H9 (cell line): ENCODE data around the gene CHADL. TPM values are rescaled to one million over a fixed set of nuclear protein-coding genes. Genes with fewer than 3 reads are reported as not detected.
A peak's percentile ranks its signal among the peaks of the same experiment; 100 is the strongest.

Source experiments
- DNase-seq: peaks from one replicate; pipeline ENCODE4 v3.0.0-alpha.2; 2017
- H2AFZ ChIP-seq: one replicate; pipeline ENCODE4 v1.6.1; 2013; ENCODE audit warnings: mild to moderate bottlenecking, low read length, control low read depth, moderate library complexity
- H2AK5ac ChIP-seq: 2 replicates; pipeline ENCODE4 v1.6.1; 2013; ENCODE audit warnings: low read length, control low read depth, mixed read lengths; ENCODE audit not compliant: insufficient read length
- H2BK120ac ChIP-seq: one replicate; pipeline ENCODE4 v1.6.1; 2013; ENCODE audit warnings: low read depth, mild to moderate bottlenecking, low read length, control low read depth, inconsistent platforms; ENCODE audit not compliant: poor library complexity, severe bottlenecking
- H2BK12ac ChIP-seq: 2 replicates; pipeline ENCODE4 v1.6.1; 2013; ENCODE audit warnings: low read length, control low read depth, mixed read lengths, low read depth; ENCODE audit not compliant: insufficient read length
- H2BK15ac ChIP-seq: 2 replicates; pipeline ENCODE4 v1.6.1; 2013; ENCODE audit warnings: low read depth, low read length, control low read depth
- H2BK20ac ChIP-seq: one replicate; pipeline ENCODE4 v1.6.1; 2013; ENCODE audit warnings: low read depth, mild to moderate bottlenecking, low read length, control low read depth, inconsistent platforms; ENCODE audit not compliant: poor library complexity, severe bottlenecking
- H2BK5ac ChIP-seq: 2 replicates; pipeline ENCODE4 v1.6.1; 2013; ENCODE audit warnings: low read length, control low read depth, mixed read lengths; ENCODE audit not compliant: insufficient read length
- H3K14ac ChIP-seq: 2 replicates; pipeline ENCODE4 v1.6.1; 2013; ENCODE audit warnings: low read length, control low read depth; ENCODE audit not compliant: insufficient read depth
- H3K18ac ChIP-seq: 2 replicates; pipeline ENCODE4 v1.6.1; 2013; ENCODE audit warnings: low read depth, mild to moderate bottlenecking, mixed read lengths, low read length, control low read depth; ENCODE audit not compliant: insufficient read length
- H3K23ac ChIP-seq: 2 replicates; pipeline ENCODE4 v1.6.1; 2013; ENCODE audit warnings: low read length, control low read depth, mixed read lengths, low read depth; ENCODE audit not compliant: insufficient read length
- H3K23me2 ChIP-seq: 2 replicates; pipeline ENCODE4 v1.6.1; 2013; ENCODE audit warnings: low read depth, mild to moderate bottlenecking, mixed read lengths, low read length, control low read depth; ENCODE audit not compliant: insufficient read length, poor library complexity, severe bottlenecking
- H3K27ac ChIP-seq: 2 replicates; pipeline ENCODE4 v1.5.1; 2013; ENCODE audit warnings: low read length, control low read depth, mixed read lengths, low read depth; ENCODE audit not compliant: insufficient read length
- H3K27me3 ChIP-seq: 2 replicates; pipeline ENCODE4 v1.6.1; 2013; ENCODE audit warnings: low read length, control low read depth, inconsistent platforms; ENCODE audit not compliant: insufficient read depth
- H3K4ac ChIP-seq: 2 replicates; pipeline ENCODE4 v1.6.1; 2013; ENCODE audit warnings: low read depth, mild to moderate bottlenecking, control low read depth, inconsistent platforms, low read length, moderate library complexity
- H3K4me1 ChIP-seq: 2 replicates; pipeline ENCODE4 v1.6.1; 2013; ENCODE audit warnings: low read length, control low read depth, inconsistent platforms; ENCODE audit not compliant: insufficient read depth
- H3K4me2 ChIP-seq: 2 replicates; pipeline ENCODE4 v1.6.1; 2013; ENCODE audit warnings: low read length, control low read depth, mixed read lengths; ENCODE audit not compliant: insufficient read length, insufficient read depth
- H3K56ac ChIP-seq: 2 replicates; pipeline ENCODE4 v1.6.1; 2013; ENCODE audit warnings: low read depth, mild to moderate bottlenecking, mixed read lengths, low read length, control low read depth; ENCODE audit not compliant: insufficient read length
- H3K79me1 ChIP-seq: 2 replicates; pipeline ENCODE4 v1.6.1; 2013; ENCODE audit warnings: low read depth, mild to moderate bottlenecking, moderate library complexity, low read length, control low read depth, inconsistent platforms; ENCODE audit not compliant: insufficient read depth, poor library complexity, severe bottlenecking
- H3K79me2 ChIP-seq: 2 replicates; pipeline ENCODE4 v1.6.1; 2013; ENCODE audit warnings: low read length, control low read depth, inconsistent platforms; ENCODE audit not compliant: insufficient read depth
- H3K9ac ChIP-seq: 2 replicates; pipeline ENCODE4 v1.6.1; 2013; ENCODE audit warnings: low read length, control low read depth, mixed read lengths; ENCODE audit not compliant: insufficient read length; ENCODE audit errors: extremely low read depth
- H3K9me3 ChIP-seq: one replicate; pipeline ENCODE4 v1.6.1; 2013; ENCODE audit warnings: low read depth, low read length, inconsistent platforms; ENCODE audit not compliant: control insufficient read depth
- H3T11ph ChIP-seq: one replicate; pipeline ENCODE4 v1.6.1; 2013; ENCODE audit warnings: mild to moderate bottlenecking, low read length, control low read depth, inconsistent platforms
- H4K20me1 ChIP-seq: one replicate; pipeline ENCODE4 v1.6.1; 2013; ENCODE audit not compliant: control insufficient read depth, insufficient read length, insufficient read depth
- H4K5ac ChIP-seq: 2 replicates; pipeline ENCODE4 v1.6.1; 2013; ENCODE audit warnings: low read depth, mild to moderate bottlenecking, mixed read lengths, low read length, control low read depth; ENCODE audit not compliant: insufficient read length
- H4K8ac ChIP-seq: replicated peaks from 2 replicates; pipeline ENCODE4 v1.6.1; 2013; ENCODE audit warnings: low read length, control low read depth, mixed read lengths, low read depth; ENCODE audit not compliant: insufficient read length
- H4K91ac ChIP-seq: 2 replicates; pipeline ENCODE4 v1.6.1; 2013; ENCODE audit warnings: low read depth, mild to moderate bottlenecking, moderate library complexity, mixed read lengths, low read length, control low read depth; ENCODE audit not compliant: insufficient read length
- H3K27ac Mint-ChIP-seq, 3 experiments: 2 replicates in 2 of 3; 3 replicates in 1 of 3; pipeline ENCODE4 v1.8.0; 2020 to 2021; ENCODE audit warnings: mixed read lengths in 3 of 3, mild to moderate bottlenecking in 1 of 3, moderate library complexity in 1 of 3
- H3K27me3 Mint-ChIP-seq: 2 replicates; pipeline ENCODE4 v1.8.0; 2021; ENCODE audit warnings: low read depth, mild to moderate bottlenecking, moderate library complexity, mixed read lengths
- H3K36me3 Mint-ChIP-seq, 3 experiments: 2 replicates in 2 of 3; 3 replicates in 1 of 3; pipeline ENCODE4 v1.8.0; 2020 to 2021; ENCODE audit warnings: low read depth in 3 of 3, mixed read lengths in 3 of 3; ENCODE audit not compliant: insufficient read depth in 1 of 3
- H3K4me1 Mint-ChIP-seq, 2 experiments: 2 replicates each; pipeline ENCODE4 v1.8.0; 2020; ENCODE audit warnings: mixed read lengths in 2 of 2
- H3K4me3 Mint-ChIP-seq, 2 experiments: 2 replicates in 1 of 2; 3 replicates in 1 of 2; pipeline ENCODE4 v1.8.0; 2020 to 2021; ENCODE audit warnings: mild to moderate bottlenecking in 2 of 2, mixed read lengths in 2 of 2, moderate library complexity in 1 of 2
- H3K9me3 Mint-ChIP-seq, 2 experiments: 2 replicates in 1 of 2; 3 replicates in 1 of 2; pipeline ENCODE4 v1.8.0; 2020; ENCODE audit warnings: mild to moderate bottlenecking in 2 of 2, mixed read lengths in 2 of 2, moderate library complexity in 1 of 2
- WGBS: extraction: QIAGEN DNeasy Blood & Tissue Kit; methylation state at CpG from one replicate; pipeline ENCODE4 v1.1.7; 2013; ENCODE audit warnings: missing lambda C conversion rate, low lambda C conversion rate, mixed read lengths; ENCODE audit not compliant: insufficient read length; ENCODE audit errors: extremely low coverage; 5-methylcytosine and 5-hydroxymethylcytosine counted together
- total RNA-seq: library from RNA; stranded (reverse); gene quantifications from 2 replicates; pipeline ENCODE4 v1.2.1, GENCODE V29; 2021
- TF ChIP-seq, protein P1 (sequence below): fragments of 200-600 bp; sonication (generic); conservative IDR thresholded peaks from 3 replicates; pipeline ENCODE4 v1.8.0; 2021; ENCODE audit warnings: antibody characterized with exemption, mild to moderate bottlenecking

Gene CHADL
- total RNA-seq, 1 experiment from 2014 or later: 1.6 TPM

DNA sequence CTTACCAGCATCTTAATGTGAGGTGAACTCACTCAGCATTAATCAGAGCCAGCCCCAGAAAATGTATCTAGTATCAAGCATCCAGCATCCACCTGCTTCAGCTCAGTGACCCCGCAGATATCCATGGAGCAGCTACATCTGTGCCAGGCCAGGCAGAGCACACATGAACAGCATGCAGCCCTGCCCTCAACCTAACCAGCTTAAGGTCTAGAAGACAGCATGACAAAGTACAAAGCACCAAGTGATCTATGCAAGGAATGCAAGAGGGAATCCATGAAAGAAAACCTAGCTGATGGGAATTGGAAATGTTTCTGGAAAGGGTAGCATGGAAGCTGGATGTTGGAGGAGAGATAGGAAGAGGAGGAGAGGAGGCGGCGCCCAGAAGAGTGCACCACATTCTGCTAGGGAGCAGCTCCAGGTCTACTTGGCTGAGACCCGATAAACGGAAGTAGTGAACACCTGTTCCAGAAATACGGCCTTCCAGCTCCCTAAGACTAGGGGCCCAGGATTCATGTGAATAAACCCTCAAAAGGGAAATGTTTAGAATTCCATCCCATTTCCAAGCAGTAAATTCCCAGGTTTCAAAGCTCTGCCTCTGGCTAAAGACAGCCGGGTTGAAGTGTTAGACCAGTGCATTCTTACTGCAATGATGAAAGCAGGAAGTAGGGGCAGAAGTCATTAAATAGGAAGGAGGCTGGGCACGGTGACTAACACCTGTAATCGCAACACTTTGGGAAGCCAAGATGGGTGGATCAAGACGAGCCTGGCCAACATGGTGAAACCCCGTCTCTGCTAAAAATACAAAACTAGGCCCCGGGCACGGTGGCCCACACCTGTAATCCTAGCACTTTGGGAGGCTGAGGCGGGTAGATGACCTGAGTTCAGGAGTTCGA is 59.1 kb downstream of the CHADL start:
- Histone ChIP-seq H3K79me1 (no peaks in the 10 kb centered on the region), H4K20me1 (no peaks in the 10 kb centered on the region), H3K9me3 (no peaks in the 10 kb centered on the region), H3K14ac (no peak overlapping the region), H2BK20ac (no peak overlapping the region), H4K8ac (no peak overlapping the region), H4K5ac (no peak overlapping the region), H3T11ph (no peak overlapping the region), H3K23me2 (no peaks in the 10 kb centered on the region), H3K56ac (no peak overlapping the region), H3K27me3 (no peaks in the 10 kb centered on the region), H2AK5ac (no peak overlapping the region), H3K9ac (no peak overlapping the region), H3K27ac (no peak overlapping the region), H2BK120ac (no peak overlapping the region), H2BK15ac (no peak overlapping the region), H2BK12ac (no peak overlapping the region), H3K18ac (no peak overlapping the region), H2AFZ (no peak overlapping the region), H4K91ac (no peak overlapping the region), H3K4ac (no peak overlapping the region), H3K4me2 (no peak overlapping the region), H3K23ac (no peak overlapping the region), H3K79me2 (no peaks in the 10 kb centered on the region), H3K4me1 (peaks cover 3% of the 10 kb centered on the region; the same call in 1 of the 2 replicates), H2BK5ac (no peak overlapping the region)
- H3K9me3 Mint-ChIP-seq: no peaks in the 10 kb centered on the region
- H3K4me3 Mint-ChIP-seq: no peak overlapping the region
- H3K36me3 Mint-ChIP-seq: peaks cover 26 to 42% (median 40%) of the 10 kb centered on the region in 3 experiments; a peak in 6 of 7 replicates
- WGBS: no CpG with 5 or more reads among the region's 15 CpGs
- TF ChIP-seq, protein P1, sequence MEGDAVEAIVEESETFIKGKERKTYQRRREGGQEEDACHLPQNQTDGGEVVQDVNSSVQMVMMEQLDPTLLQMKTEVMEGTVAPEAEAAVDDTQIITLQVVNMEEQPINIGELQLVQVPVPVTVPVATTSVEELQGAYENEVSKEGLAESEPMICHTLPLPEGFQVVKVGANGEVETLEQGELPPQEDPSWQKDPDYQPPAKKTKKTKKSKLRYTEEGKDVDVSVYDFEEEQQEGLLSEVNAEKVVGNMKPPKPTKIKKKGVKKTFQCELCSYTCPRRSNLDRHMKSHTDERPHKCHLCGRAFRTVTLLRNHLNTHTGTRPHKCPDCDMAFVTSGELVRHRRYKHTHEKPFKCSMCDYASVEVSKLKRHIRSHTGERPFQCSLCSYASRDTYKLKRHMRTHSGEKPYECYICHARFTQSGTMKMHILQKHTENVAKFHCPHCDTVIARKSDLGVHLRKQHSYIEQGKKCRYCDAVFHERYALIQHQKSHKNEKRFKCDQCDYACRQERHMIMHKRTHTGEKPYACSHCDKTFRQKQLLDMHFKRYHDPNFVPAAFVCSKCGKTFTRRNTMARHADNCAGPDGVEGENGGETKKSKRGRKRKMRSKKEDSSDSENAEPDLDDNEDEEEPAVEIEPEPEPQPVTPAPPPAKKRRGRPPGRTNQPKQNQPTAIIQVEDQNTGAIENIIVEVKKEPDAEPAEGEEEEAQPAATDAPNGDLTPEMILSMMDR: no peak
- peaks cover 9 to 17% of the 10 kb centered on the region in 2 experiments for H3K4me1 Mint-ChIP-seq
- peak; percentile 48 for DNase-seq
- peaks cover 2% of the 10 kb centered on the region; the same call in 1 of the 2 replicates for H3K27me3 Mint-ChIP-seq
- H3K27ac Mint-ChIP-seq: peak overlapping the region; percentile 2 to 88 (median 25); a peak in 3 of 7 replicates
